Fibroblast of skin of right quadriceps (primary cell): ENCODE measurements around the gene TROAP.
"Not testable (repeated sequence)": the region's sequence is repeated elsewhere in the genome, so short reads cannot be mapped to it uniquely, and the experiment has no call there.

Experiments used
- DNase-seq: peaks from one replicate; pipeline ENCODE4 v3.0.0-alpha.2; 2013

TROAP gene

DNA sequence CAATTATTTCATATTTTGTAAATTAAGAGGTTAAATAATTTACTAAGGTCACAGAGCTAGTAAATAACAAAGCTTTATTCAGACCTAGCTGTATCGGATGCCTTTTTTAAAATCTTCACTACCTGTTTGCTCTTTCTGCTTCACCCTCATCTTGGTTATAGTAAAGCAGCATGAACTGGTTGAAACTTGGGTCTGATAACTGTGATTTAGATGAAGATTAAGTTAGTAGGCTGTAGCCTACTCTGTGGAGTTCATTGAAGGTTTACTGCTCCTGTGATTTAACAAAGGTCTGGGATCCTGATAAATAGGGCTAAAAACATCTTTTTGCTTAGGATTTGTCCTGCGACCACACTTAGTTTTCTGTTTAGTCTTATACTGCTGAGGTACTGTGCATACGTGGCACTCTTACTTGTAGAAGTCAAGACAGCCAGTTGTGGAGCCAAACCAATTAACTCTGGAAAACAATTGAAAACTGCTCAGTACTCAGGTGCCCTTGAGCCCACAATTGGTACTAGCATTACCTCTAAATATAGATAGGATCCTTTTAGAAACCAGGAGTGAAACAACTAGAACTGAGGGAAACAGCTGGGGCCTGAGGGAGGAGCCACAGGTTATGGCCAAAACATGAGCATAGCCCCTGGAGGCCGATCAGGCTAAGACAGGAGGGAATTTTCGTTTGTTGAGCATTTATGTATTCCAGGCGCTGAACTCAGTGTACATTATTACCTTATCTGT, 46.5 kb downstream of the TROAP start:
- DNase-seq: peak; percentile 30

DNA sequence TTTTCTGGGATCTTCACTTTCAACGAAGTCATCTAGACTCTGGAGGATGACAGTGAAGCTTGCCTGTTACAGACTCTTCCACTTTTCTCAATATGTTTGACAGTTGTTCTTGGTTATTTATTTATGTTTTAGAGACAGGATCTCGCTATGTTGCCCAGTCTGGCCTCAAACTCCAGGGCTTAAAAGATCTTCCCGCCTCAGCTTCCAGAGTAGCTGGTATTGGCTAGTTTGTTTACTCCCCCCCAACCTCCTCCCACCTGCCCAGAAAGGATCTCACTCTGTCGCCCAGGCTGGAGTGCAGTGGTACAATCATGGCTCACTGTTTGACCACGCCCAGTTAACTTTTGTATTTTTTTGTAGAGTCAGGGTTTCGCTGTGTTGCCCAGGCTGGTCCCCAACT, 47.5 kb downstream of the TROAP start:
- DNase-seq: no peak

DNA sequence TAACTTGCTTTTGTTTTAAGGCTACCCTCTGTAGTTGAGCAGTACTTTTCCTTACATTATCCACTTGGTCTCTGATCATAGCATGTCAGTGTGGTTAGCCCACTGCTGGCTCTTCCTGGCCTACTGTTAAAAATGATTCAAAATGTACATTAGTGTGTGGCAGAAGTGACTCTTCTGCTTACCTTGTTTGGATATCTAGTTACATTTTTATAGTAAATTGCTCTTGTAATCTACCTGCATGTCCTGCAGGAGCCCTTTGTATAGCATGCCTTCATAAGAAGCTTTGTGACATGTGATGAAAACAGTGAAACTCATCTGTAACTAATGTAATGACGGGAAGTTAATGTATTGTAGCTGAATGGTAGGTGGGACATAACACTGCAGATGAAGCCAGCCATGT, 52.4 kb downstream of the TROAP start:
- DNase-seq: no peak

DNA sequence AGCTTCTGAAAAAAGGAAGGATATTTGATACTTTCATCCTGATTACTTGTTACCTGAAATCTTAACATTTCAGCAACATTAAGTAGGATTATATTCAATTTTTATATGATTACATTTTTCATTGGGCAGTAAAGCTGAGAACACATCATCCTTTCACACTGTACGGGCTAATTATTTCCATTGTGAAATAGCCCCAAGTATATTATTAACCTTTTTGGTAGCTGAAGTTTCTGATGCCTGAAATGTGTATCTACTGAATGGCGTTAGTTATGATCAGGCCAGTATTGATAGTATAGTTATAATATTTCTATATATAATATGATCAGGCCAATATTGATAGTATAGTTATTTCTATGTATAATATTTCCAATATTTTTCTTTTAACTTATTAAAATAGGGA, 54.3 kb downstream of the TROAP start:
- DNase-seq: no peak

DNA sequence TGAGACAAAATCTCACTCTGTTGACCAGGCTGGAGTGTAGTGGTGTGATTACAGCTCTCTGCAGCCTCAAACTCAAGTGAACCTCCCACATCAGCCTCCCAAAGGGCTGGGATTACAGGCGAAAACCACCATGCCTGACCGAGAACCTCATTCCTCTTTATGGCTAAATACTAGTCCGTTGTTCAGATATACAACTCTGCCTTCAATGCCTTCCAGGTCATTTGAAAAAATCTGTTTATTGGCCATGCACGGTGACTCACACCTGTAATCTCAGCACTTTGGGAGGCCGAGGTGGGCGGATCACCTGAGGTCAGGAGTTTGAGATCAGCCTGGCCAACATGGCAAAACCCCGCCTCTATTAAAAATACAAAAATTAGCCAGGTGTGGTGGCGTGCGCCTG, 57.1 kb downstream of the TROAP start:
- not testable (repeated sequence) for DNase-seq
